CD4-positive, alpha-beta T cell treated with Interferon gamma for 1 hour (primary cell): ENCODE data around the gene NKX6-1.

Source experiments
- DNase-seq: peaks from one replicate; pipeline ENCODE4 v3.0.0-alpha.2; 2020

The NKX6-1 gene

DNA sequence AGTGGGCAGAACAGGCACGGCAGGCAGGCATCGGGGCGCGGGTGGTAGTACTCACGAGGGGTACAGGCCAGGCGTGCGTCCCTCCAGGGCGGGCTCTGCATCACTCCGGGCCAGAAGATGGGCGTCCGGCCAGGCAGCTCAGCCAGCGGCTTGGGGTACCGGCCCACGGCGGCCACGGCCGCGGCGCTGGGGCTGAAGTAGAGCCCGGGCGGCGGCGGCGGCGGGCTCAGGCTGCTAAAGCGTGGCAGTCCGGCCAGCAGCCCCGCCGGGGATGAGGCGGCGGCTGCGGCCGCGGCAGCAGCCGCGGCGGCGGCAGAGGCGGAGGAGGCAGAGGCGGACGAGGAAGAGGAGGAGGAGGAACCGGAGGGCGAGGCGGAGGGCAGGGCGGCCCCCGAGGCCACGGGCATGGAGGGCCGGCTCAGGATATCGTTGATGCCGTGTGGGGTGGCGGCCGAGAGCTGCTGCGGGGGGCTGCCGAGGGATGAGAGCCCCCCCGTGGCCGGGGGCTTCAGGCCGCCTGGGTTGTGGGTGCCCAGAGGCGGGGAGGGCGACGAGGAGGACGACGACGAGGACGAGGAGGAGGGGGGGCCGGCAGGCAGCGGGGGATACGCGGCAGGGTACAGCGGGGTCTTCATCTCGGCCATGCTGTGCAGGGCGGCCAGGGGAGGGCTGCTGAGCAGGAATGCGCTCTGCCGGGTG is 1.4 kb downstream of the NKX6-1 start:
- DNase-seq: no peak

DNA sequence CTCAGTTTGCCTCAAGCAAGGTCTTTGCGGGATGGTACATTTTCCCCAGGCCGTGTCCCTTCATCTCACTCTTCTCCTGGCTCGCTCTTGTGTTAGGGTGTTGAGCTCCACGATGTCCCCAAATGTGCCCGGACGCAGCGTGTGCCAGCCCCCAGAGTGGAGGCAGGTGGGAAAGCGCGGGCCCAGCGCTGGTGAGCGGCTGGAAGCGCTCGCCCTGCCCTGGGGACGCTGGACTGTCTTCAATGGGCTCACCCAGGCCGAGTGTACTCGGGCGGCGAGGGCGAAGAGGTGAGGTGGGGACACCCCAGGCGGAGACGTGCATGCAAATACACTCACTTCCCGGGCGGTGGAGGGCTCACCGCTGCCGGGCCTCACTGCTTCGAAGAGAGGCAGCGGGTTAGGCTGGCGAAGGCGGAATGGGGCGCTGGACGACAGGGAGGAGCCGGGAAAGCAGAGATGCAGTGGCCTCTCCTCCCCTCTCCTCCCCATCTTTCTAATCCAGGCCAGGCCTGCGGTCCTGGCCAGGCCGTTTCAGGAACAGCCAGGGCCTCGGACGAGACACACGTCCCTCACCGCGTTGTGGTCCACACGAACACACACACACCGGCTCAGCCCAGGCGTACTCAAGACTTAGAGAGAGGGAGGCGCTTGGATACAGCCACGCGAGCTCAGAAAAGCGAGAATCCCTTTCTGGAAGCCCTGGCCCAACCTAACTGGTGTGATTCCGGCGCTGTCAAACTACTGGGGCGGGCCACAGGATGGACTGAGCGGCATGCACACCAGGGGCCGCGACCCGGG is 2.2 kb downstream of the NKX6-1 start:
- no peak for DNase-seq

GRCh38 chr4:84496331-84496705 is 2.8 kb downstream of the NKX6-1 start:
- no peak for DNase-seq

- DNase-seq: no peak
These were observed 3.3 kb downstream of the NKX6-1 start for GRCh38 chr4:84495794-84496261.

- DNase-seq: no peak
These were observed 3.8 kb downstream of the NKX6-1 start for GRCh38 chr4:84495118-84495793.

- no peak for DNase-seq
These were observed 4.6 kb downstream of the NKX6-1 start for GRCh38 chr4:84494531-84494930.

DNA sequence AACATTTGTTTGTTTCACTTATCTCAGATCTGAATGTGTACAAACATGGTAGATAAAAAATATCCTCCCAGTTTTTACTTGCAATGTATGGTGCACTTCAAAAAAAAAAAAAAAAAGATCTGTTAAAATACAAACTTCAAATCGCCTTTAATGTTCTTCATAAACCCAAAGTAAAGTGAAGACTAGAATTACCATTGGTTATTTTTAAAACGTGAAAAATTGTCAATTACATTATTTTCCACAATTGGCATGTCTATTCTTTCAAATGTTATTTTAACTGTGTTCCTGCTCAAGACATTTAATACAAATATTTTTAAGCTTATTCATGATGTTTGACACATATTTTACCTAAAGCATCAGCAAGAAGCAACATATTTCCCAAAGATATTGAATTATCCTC is 5.0 kb downstream of the NKX6-1 start:
- no peak for DNase-seq

DNA sequence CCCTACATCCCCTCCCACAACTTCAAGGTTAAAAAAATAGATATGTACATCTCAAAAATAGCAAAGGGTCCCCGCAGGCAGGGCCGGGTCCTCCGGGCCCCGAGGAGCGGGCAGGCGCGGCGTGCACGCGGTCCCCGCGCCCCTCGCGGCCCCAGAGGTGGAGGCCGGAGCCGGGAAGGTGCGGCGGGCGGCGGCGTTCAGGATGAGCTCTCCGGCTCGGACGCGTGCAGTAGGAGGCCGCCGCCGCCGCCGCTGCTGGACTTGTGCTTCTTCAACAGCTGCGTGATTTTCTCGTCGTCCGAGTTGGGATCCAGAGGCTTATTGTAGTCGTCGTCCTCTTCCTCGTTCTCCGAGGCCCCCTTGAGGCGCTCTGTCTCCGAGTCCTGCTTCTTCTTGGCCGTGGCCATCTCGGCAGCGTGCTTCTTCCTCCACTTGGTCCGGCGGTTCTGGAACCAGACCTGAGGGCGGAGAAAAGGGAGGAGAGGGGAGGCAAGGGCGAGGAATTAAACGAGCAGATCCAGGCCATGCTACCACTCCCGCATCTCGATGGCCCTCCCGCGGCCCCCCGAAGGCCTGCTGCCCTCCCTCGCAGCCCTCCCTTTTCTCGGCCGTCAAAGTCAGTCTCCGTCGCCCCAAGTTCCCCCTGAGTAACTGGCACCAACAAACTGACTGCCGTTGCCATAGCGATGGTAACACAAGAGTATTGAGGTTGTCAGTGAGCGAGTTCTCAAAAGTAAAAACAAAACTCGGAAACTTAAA is 5.8 kb downstream of the NKX6-1 start:
- no peak for DNase-seq

DNA sequence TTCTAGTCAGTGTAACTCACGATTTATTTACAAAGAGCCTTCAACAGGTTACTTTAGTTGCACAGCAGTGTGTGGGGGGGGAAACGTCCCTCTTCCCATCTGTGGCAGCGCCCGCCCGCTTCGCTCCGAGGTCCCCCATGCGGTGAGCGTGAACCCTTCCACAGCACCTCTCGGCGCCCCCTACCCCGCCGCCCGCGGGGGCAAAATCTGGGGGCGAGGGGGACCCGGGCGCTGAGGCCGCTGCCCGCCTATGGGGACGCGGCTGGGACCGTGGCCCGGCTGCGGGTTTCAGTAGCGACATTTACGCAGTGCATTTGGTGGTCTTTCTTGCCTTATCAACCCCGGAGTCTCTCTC is 6.4 kb downstream of the NKX6-1 start:
- DNase-seq: no peak

GRCh38 chr4:84492290-84492689 is 6.8 kb downstream of the NKX6-1 start:
- DNase-seq: no peak

DNA sequence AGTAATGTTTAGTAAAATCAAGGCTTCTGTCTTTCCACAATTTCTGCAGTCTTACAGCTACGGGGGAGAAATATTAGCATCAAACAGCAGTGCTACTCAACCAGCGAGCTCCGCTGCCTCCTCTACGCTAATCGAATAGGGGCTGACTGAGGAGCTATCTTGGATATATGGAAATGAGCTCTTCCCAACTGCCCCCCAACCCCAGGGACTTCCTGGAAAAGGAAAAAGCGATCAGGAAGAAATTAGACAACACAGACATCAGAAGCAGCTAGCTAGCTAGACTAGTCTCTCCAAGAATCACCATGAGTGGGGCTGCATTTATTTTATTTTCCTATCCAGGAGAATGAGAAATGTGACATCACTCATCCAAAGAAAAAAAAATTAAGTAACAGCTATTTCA is 7.6 kb downstream of the NKX6-1 start:
- no peak for DNase-seq

DNA sequence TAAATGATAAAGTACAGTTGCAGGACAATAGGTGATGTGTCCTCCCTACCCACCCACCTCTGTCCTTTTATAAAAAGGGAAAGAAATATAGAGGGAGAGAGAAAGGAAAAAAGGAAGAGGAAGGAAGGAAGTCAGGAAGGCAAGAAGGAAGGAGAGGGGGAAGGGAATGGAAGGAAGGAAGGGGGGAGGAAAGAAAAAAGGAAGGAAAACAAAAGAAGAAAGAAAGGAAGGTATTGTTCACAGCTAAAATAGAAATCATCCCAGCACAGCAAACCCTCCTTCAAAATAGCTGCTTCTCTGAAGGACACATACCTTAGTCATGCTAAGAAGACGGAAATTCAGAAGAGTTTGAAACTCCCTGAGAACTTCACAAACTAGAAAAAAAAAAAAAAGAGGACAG is 8.4 kb downstream of the NKX6-1 start:
- no peak for DNase-seq

GRCh38 chr4:84484236-84484635 is 14.9 kb downstream of the NKX6-1 start:
- DNase-seq: no peak

DNA sequence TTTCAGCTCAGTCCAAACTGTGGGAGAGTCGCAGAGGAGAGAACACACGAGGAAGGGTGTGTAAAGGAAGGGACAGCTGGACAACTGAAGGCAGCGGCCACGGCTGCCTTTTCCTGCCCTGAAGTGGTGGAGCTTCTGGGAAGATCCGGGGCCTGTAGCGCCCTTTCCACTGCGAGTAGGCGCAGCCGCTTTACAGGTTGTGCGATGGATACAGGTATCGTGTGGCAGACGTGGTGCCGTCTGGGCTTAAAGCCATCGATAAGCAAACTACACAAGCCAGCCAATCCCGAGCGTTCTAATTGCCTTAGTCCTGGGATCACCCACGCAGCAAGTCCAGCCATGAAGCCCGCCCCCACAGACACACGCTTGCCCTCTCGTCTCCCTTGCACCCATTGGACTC is 15.4 kb downstream of the NKX6-1 start:
- no peak for DNase-seq

DNA sequence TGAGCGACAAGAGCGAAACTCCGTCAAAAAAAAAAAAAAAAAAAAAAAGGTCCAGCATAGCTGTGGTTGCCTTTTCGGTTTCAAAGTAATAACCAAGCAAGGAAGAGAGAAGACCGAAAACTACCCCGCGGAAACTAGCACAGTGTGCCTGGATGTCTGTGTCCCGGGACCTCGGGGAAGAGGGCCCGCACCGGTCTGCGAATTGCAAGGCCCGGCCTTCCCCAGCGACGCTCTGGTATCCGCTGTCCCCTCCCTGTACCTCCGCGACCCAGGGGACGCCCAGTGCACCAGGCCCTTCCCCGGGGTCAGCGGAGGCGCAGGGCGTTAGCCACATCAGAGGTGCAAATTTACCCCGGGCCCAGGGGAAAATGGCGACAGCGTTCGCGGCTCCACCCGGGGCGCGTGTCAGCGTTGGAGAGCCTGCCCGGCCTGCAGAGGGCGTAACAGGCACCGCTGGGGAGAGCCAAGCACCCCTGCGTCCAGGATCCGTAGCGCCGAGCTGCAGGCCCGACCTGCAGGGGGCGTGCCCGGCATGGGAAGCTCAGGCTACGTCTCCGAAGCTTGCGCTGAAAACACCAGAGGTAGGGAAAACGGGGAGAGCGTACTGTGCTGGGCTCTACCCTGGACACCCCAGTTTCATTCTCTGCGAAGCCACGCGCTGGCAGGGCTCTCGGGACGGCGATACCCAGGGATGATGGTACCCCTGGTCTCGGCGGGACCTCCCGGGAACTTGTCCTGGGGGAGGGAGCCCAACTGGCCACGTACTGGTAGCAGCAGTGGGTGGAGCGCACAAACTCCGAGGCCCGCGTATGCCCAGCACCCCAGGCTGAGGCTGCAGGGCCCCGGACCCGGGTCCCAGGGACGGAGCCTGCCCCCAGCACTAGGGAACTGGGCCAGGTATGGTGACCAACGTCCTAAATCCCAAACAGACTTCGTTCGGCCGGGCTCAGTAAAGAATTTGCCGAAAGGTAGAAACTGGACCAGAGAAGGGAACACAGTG is 16.2 kb downstream of the NKX6-1 start:
- DNase-seq: no peak

GRCh38 chr4:84481860-84482245 is 17.2 kb downstream of the NKX6-1 start:
- no peak for DNase-seq

- DNase-seq: no peak
These were observed 17.8 kb downstream of the NKX6-1 start for GRCh38 chr4:84481077-84481859.

DNA sequence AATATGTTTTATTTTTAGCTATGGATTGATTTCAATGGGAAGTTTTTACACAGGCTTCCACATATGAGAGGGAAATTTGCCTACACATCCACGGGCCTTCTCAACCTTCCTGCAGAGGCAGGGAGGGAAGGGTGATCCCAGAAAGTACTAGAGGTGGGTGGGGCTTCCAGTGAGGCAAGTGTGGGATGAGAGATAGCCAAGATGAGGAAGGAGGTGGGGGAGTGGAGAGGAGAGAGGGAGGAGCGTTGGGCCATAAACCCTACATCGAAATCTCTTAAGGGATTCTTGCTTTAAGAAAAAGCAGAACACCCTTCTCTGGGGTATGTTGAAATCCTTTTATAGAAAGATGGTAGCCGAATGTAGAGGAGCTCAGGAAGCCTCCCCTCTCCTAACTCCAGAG is 19.0 kb downstream of the NKX6-1 start:
- DNase-seq: no peak

DNA sequence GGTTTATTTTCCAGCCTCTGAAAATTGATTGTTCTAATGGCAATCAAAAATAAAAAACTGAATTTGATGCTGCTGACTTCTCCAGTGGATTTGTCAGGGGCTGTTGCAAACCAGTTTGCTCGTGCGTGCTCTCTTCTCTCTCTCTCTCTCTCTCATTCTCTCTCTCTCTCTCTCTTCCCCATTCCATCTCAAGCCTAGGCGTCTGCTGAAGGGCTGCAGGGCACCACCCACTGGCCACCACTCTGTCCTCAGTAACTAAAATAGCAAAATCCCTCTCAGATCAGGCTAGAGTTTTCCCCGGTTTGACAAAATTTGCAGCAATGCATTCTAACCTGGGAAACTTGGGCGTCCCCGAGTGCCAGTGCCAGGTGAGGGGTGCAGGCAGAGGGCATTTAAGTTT is 19.4 kb downstream of the NKX6-1 start:
- DNase-seq: no peak

GRCh38 chr4:84477738-84478137 is 21.4 kb downstream of the NKX6-1 start:
- DNase-seq: no peak

GRCh38 chr4:84474107-84474506 is 25.0 kb downstream of the NKX6-1 start:
- DNase-seq: no peak
